Natural killer cell (primary cell): ENCODE data around the gene SRD5A3. TPM values are rescaled to one million over a fixed set of nuclear protein-coding genes. Genes with fewer than 3 reads are reported as not detected.

Experiments
- ATAC-seq, 3 donors: fragments of 150-1000 bp in 2 of 3; fragments of 200-7000 bp in 1 of 3; cut with Tn5 transposase; 1 replicate in 1 of 3; 2 replicates in 2 of 3; pipeline ENCODE4 v1.10.0; 2021; ENCODE audit warnings: mild to moderate bottlenecking in 2 of 3, moderate library complexity in 2 of 3
- DNase-seq, 2 donors: peaks; one replicate each; pipeline versions ENCODE4 v3.0.0 to v3.0.0-alpha.2; 2013 to 2021; ENCODE audit warnings: mixed read lengths in 1 of 2
- H3K27ac ChIP-seq: one replicate; pipeline ENCODE4 v1.5.1; 2013; ENCODE audit warnings: mild to moderate bottlenecking, low read length
- H3K27me3 ChIP-seq: one replicate; pipeline ENCODE4 v1.6.1; 2013; ENCODE audit warnings: low read length; ENCODE audit not compliant: control insufficient read depth, insufficient read depth
- H3K36me3 ChIP-seq: one replicate; pipeline ENCODE4 v1.6.1; 2013; ENCODE audit warnings: low read length; ENCODE audit not compliant: control insufficient read depth, insufficient read depth
- H3K4me1 ChIP-seq: one replicate; pipeline ENCODE4 v1.6.1; 2013; ENCODE audit warnings: low read length; ENCODE audit not compliant: control insufficient read depth, insufficient read depth
- H3K4me3 ChIP-seq: one replicate; pipeline ENCODE4 v1.5.1; 2013; ENCODE audit warnings: low read length
- H3K9me3 ChIP-seq: one replicate; pipeline ENCODE4 v1.6.1; 2013; ENCODE audit warnings: low read length; ENCODE audit not compliant: control insufficient read depth, insufficient read depth
- H3K27ac Mint-ChIP-seq, 2 donors: one replicate each; pipeline ENCODE4 v1.8.0; 2022; ENCODE audit warnings: mild to moderate bottlenecking in 2 of 2, mixed read lengths in 2 of 2, moderate library complexity in 1 of 2
- H3K27me3 Mint-ChIP-seq, 2 donors: one replicate each; pipeline ENCODE4 v1.8.0; 2022; ENCODE audit warnings: low read depth in 2 of 2, mixed read lengths in 2 of 2
- H3K36me3 Mint-ChIP-seq: one replicate; pipeline ENCODE4 v1.8.0; 2022; ENCODE audit warnings: mixed read lengths
- H3K4me1 Mint-ChIP-seq, 2 donors: one replicate each; pipeline ENCODE4 v1.8.0; 2022; ENCODE audit warnings: mixed read lengths in 2 of 2
- H3K4me3 Mint-ChIP-seq: one replicate; pipeline ENCODE4 v1.8.0; 2022; ENCODE audit warnings: mild to moderate bottlenecking, moderate library complexity, mixed read lengths
- H3K9me3 Mint-ChIP-seq, 2 donors: one replicate each; pipeline ENCODE4 v1.8.0; 2022; ENCODE audit warnings: mixed read lengths in 2 of 2
- WGBS: methylation state at CpG from one replicate; pipeline ENCODE4 v1.1.7; 2013; ENCODE audit warnings: missing lambda C conversion rate; ENCODE audit not compliant: insufficient coverage; 5-methylcytosine and 5-hydroxymethylcytosine counted together
- intact Hi-C: fragments of 100-400 bp; cut with micrococcal nuclease; formaldehyde crosslinking; loops from one replicate; pipeline ENCODE4 v1.14.2; 2022
- total RNA-seq, 4 donors: library from RNA; stranded (reverse); fragments of 120-200 nt in 1 of 4; gene quantifications; one replicate each; pipeline versions ENCODE4 v1.2.3 to v1.2.4, GENCODE V29; 2013 to 2022
- TF ChIP-seq, protein P1 (sequence below): fragments of 200-600 bp; IDR thresholded peaks from one replicate; pipeline ENCODE4 v1.8.0; 2022; ENCODE audit warnings: antibody characterized with exemption

Gene SRD5A3
- total RNA-seq, result 1 to 10 TPM; 3.5 to 5.6 (median 4.5) TPM
- 6.8 TPM for total RNA-seq (2013)

- H3K4me3 ChIP-seq, result peak within 1 kb of the TSS; percentile 77
- Mint-ChIP-seq H3K4me1 (peaks cover 0 to 10% of the 10 kb centered on the region in 2 donors), H3K4me3 (peak within 1 kb of the TSS; percentile 94), H3K27me3 (no peaks in the 10 kb centered on the region), H3K9me3 (no peaks in the 10 kb centered on the region), H3K36me3 (no peaks in the 10 kb centered on the region), H3K27ac (peak within 1 kb of the TSS; percentile 82 to 87)
- no peaks in the 10 kb centered on the region for H3K36me3 ChIP-seq
- TF ChIP-seq, protein P1, sequence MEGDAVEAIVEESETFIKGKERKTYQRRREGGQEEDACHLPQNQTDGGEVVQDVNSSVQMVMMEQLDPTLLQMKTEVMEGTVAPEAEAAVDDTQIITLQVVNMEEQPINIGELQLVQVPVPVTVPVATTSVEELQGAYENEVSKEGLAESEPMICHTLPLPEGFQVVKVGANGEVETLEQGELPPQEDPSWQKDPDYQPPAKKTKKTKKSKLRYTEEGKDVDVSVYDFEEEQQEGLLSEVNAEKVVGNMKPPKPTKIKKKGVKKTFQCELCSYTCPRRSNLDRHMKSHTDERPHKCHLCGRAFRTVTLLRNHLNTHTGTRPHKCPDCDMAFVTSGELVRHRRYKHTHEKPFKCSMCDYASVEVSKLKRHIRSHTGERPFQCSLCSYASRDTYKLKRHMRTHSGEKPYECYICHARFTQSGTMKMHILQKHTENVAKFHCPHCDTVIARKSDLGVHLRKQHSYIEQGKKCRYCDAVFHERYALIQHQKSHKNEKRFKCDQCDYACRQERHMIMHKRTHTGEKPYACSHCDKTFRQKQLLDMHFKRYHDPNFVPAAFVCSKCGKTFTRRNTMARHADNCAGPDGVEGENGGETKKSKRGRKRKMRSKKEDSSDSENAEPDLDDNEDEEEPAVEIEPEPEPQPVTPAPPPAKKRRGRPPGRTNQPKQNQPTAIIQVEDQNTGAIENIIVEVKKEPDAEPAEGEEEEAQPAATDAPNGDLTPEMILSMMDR, result peak; percentile 99
- peaks cover 9% of the 10 kb centered on the region for H3K4me1 ChIP-seq
- WGBS, result under 1% methylated on average over 95 of the region's 95 CpGs
- DNase-seq (peak; percentile 80 to 85), ATAC-seq (peak; percentile 89 to 95 (median 89))
- no peaks in the 10 kb centered on the region for H3K9me3 ChIP-seq
- intact Hi-C loops, result loop anchor here (1.0 to 10.0 kb wide), 4 partner anchors 49 to 521 kb away; partner anchors contain the start of genes CLOCK and TMEM165
- no peaks in the 10 kb centered on the region for H3K27me3 ChIP-seq
- H3K27ac ChIP-seq, result peak within 1 kb of the TSS; percentile 87
These were observed at the start of gene SRD5A3 for GRCh38 chr4:55345980-55346850. Gene SRD5A3 (plus strand): TSS chr4:55346242. CDS start chr4:55346337, 95 bp downstream.

DNA sequence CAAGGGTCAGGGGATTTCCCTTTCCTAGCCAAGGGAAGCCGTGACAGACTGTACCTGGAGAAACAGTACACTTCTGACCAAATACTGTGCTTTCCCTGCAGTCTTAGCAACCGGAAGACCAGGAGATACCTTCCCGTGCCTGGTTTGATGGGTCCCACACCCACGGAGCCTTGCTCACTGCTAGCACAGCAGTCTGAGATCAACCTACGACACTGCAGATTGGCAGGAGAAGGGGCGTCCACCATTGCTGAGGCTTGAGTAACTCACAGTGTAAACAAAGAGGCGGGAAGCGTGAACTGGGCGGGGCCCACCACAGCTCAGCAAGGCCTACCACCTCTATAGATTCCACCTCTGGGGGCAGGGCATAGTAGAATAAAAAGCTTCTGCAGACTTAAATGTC, 48.7 kb upstream of the SRD5A3 start:
- no peak for DNase-seq
- Histone ChIP-seq H3K4me1 (no peaks in the 10 kb centered on the region), H3K27me3 (no peaks in the 10 kb centered on the region), H3K36me3 (no peaks in the 10 kb centered on the region), H3K27ac (no peak overlapping the region), H3K4me3 (no peak overlapping the region), H3K9me3 (no peaks in the 10 kb centered on the region)
- 91% methylated on average over 7 of the region's 9 CpGs for WGBS
- peaks cover 0 to 8% of the 10 kb centered on the region in 2 donors for H3K27me3 Mint-ChIP-seq
- TF ChIP-seq, protein P1, result no peak
- no peaks in the 10 kb centered on the region for H3K36me3 Mint-ChIP-seq
- no peak overlapping the region for H3K4me3 Mint-ChIP-seq
- no peaks in the 10 kb centered on the region for H3K4me1 Mint-ChIP-seq
- no peaks in the 10 kb centered on the region for H3K9me3 Mint-ChIP-seq
- intact Hi-C loops, result no loop called here
- no peak overlapping the region for H3K27ac Mint-ChIP-seq
- ATAC-seq, result no peak

DNA sequence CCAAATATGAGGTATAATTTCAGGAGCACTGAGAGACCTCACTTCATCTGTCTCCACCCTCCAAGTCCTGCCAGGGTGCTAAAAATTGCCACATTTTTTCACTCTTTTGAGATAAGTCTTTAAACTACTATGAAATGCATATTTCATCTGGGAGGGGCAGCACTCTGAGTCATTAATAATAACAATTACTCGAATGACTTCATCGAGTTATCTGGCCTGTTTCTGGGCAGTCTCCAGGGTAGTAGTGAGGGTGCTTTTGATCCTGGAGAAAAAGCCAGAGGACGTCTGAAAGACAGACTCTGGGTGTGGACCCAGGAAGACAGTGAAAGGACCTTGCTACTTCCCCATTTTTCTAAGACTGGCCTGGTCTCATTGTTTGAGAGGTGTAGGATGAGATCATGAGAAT, 42.3 kb upstream of the SRD5A3 start:
- no peaks in the 10 kb centered on the region for H3K9me3 ChIP-seq
- H3K36me3 ChIP-seq, result no peaks in the 10 kb centered on the region
- peaks cover 7 to 11% of the 10 kb centered on the region in 2 donors for H3K27me3 Mint-ChIP-seq
- DNase-seq, result no peak
- H3K4me3 ChIP-seq, result no peak overlapping the region
- H3K27ac Mint-ChIP-seq, result no peak overlapping the region
- no peaks in the 10 kb centered on the region for H3K4me1 ChIP-seq
- no peaks in the 10 kb centered on the region for H3K4me1 Mint-ChIP-seq
- H3K4me3 Mint-ChIP-seq, result no peak overlapping the region
- TF ChIP-seq, protein P1, result no peak
- 76% methylated on average over 3 of the region's 3 CpGs for WGBS
- H3K36me3 Mint-ChIP-seq, result no peaks in the 10 kb centered on the region
- ATAC-seq, result no peak
- intact Hi-C loops, result no loop called here
- H3K9me3 Mint-ChIP-seq, result no peaks in the 10 kb centered on the region
- H3K27me3 ChIP-seq, result no peaks in the 10 kb centered on the region
- H3K27ac ChIP-seq, result no peak overlapping the region
